Raji (cell line): Measurements from ENCODE around the gene PHACTR1.

Experiments used
- POLR2A ChIP-seq: IDR thresholded peaks from 2 replicates; pipeline ENCODE4 v1.6.1; 2011; ENCODE audit warnings: low read depth, low read length, control low read depth; ENCODE audit not compliant: insufficient read depth

The PHACTR1 gene

GRCh38 chr6:13046084-13046483, 329.5 kb downstream of the PHACTR1 start:
- TF ChIP-seq POLR2A: no peak

- TF ChIP-seq POLR2A: no peak
These were observed 331.5 kb downstream of the PHACTR1 start for GRCh38 chr6:13048113-13048512.

- TF ChIP-seq POLR2A: no peak
These were observed 333.2 kb downstream of the PHACTR1 start for GRCh38 chr6:13049666-13050254.

- TF ChIP-seq POLR2A: no peak
These were observed 336.5 kb downstream of the PHACTR1 start for GRCh38 chr6:13053006-13053461.

GRCh38 chr6:13058051-13058450, 341.5 kb downstream of the PHACTR1 start:
- no peak for TF ChIP-seq POLR2A

GRCh38 chr6:13059026-13059425, 342.5 kb downstream of the PHACTR1 start:
- no peak for TF ChIP-seq POLR2A

GRCh38 chr6:13063300-13063918, 346.8 kb downstream of the PHACTR1 start:
- TF ChIP-seq POLR2A: no peak

GRCh38 chr6:13065581-13065980, 349.0 kb downstream of the PHACTR1 start:
- no peak for TF ChIP-seq POLR2A

- TF ChIP-seq POLR2A: no peak
These were observed 349.5 kb downstream of the PHACTR1 start for GRCh38 chr6:13066050-13066449.

- no peak for TF ChIP-seq POLR2A
These were observed 350.3 kb downstream of the PHACTR1 start for GRCh38 chr6:13066820-13067219.

- no peak for TF ChIP-seq POLR2A
These were observed 352.1 kb downstream of the PHACTR1 start for GRCh38 chr6:13068586-13069210.

- TF ChIP-seq POLR2A: no peak
These were observed 355.2 kb downstream of the PHACTR1 start for GRCh38 chr6:13071550-13072345.

GRCh38 chr6:13072686-13073347, 356.2 kb downstream of the PHACTR1 start:
- no peak for TF ChIP-seq POLR2A

- no peak for TF ChIP-seq POLR2A
These were observed 358.0 kb downstream of the PHACTR1 start for GRCh38 chr6:13074415-13075140.

GRCh38 chr6:13075141-13075845, 358.7 kb downstream of the PHACTR1 start:
- TF ChIP-seq POLR2A: no peak
